ENCODE measurements around the gene TYK2. TPM values are rescaled to one million over a fixed set of nuclear protein-coding genes. Genes with fewer than 3 reads are reported as not detected.

TYK2 gene
- total RNA-seq, 1 donor from 2014 or later = 115 TPM

DNA sequence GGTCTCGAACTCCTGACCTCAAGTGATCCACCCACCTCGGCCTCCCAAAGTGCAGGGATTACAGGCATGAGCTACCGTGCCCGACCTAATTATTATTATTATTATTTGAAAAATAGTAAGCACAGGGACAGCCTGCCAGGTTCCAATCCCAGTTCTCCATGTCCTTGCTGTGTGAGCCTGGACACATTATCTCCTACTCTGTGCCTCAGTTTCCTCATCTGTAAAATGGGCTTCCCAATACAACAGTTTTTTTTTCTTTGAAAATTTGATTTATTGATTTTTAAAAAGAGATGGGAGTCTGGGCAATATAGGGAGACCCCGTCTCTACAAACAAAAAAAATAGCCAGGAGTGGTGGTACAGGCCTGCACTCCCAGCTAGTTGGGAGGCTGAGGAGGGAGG, 74.0 kb downstream of the TYK2 start:
- Histone ChIP-seq H3K27me3 (no peaks in the 10 kb centered on the region), H3K27ac (no peak overlapping the region), H3K4me1 (no peaks in the 10 kb centered on the region), H3K36me3 (no peaks in the 10 kb centered on the region), H3K9me3 (no peaks in the 10 kb centered on the region), H3K4me3 (no peak overlapping the region)
- TF ChIP-seq, protein P1, sequence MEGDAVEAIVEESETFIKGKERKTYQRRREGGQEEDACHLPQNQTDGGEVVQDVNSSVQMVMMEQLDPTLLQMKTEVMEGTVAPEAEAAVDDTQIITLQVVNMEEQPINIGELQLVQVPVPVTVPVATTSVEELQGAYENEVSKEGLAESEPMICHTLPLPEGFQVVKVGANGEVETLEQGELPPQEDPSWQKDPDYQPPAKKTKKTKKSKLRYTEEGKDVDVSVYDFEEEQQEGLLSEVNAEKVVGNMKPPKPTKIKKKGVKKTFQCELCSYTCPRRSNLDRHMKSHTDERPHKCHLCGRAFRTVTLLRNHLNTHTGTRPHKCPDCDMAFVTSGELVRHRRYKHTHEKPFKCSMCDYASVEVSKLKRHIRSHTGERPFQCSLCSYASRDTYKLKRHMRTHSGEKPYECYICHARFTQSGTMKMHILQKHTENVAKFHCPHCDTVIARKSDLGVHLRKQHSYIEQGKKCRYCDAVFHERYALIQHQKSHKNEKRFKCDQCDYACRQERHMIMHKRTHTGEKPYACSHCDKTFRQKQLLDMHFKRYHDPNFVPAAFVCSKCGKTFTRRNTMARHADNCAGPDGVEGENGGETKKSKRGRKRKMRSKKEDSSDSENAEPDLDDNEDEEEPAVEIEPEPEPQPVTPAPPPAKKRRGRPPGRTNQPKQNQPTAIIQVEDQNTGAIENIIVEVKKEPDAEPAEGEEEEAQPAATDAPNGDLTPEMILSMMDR (IDR thresholded peaks at IDR 0.05) = no peak
- TF ChIP-seq POLR2AphosphoS5 (IDR thresholded peaks at IDR 0.05; ENCODE audit: insufficient read depth in 1 of 2, low read depth in 1 of 2) = no peak
- TF ChIP-seq POLR2A (IDR thresholded peaks at IDR 0.05) = no peak
- no peak for DNase-seq (ENCODE audit: extremely low spot score in 2 of 2)
- intact Hi-C loops (cut with DNase I) = no loop called here

- DNase-seq (ENCODE audit: extremely low spot score in 2 of 2) = no peak
- Histone ChIP-seq H3K27me3 (no peaks in the 10 kb centered on the region), H3K4me1 (no peaks in the 10 kb centered on the region), H3K27ac (no peak overlapping the region), H3K36me3 (no peaks in the 10 kb centered on the region), H3K9me3 (no peaks in the 10 kb centered on the region), H3K4me3 (no peak overlapping the region)
- intact Hi-C loops (cut with DNase I) = no loop called here
- TF ChIP-seq POLR2A (IDR thresholded peaks at IDR 0.05) (no peak), POLR2AphosphoS5 (IDR thresholded peaks at IDR 0.05; ENCODE audit: insufficient read depth in 1 of 2, low read depth in 1 of 2) (no peak)
- TF ChIP-seq, protein P1 (IDR thresholded peaks at IDR 0.05) = no peak
These were observed 75.1 kb downstream of the TYK2 start for GRCh38 chr19:10305139-10305806.

MicroRNAs encoded within 50 kb of the gene (microRNA counts, 767-probe panel; counts per million panel counts)
- microRNA hsa-miR-1181 = 238 to 261 counts per million in 2 donors

Small RNAs within 50 kb of the gene (microRNA-seq; reads per million reads assigned to microRNA genes)
- gene MIR1181 (ENCODE audit: borderline number of aligned reads, borderline replicate concordance) = not detected

Small RNAs within 50 kb of the gene (small RNA-seq; reads per million reads assigned to genes)
- gene AC011511.1 = not detected
- not detected for gene AC011511.4

Other genes starting within 250 kb of the TYK2 start
- gene DNMT1, start 185.6 kb downstream of the TYK2 start, total RNA-seq = 36.8 TPM
- 28.2 TPM for gene S1PR2, start 149.2 kb downstream of the TYK2 start, total RNA-seq
- gene MRPL4, start 128.4 kb downstream of the TYK2 start, total RNA-seq = 55.0 TPM
- gene ICAM1, start 109.5 kb downstream of the TYK2 start, total RNA-seq = 22.3 TPM
- gene ICAM4, start 93.6 kb downstream of the TYK2 start, total RNA-seq = not detected
- 2.0 TPM for gene ICAM5, start 90.6 kb downstream of the TYK2 start, total RNA-seq
- gene ZGLP1, start 70.8 kb downstream of the TYK2 start, total RNA-seq = 5.2 TPM
- gene FDX2, start 64.6 kb downstream of the TYK2 start, total RNA-seq = 25.0 TPM
- gene RAVER1, start 47.0 kb downstream of the TYK2 start, total RNA-seq = 25.5 TPM
- gene ICAM3, start 40.9 kb downstream of the TYK2 start, total RNA-seq = 7.9 TPM
- gene CDC37, start 23.0 kb upstream of the TYK2 start, total RNA-seq = 112 TPM
- 16.7 TPM for gene PDE4A, start 40.0 kb upstream of the TYK2 start, total RNA-seq
- 53.5 TPM for gene KEAP1, start 122.8 kb upstream of the TYK2 start, total RNA-seq
- gene S1PR5, start 136.9 kb upstream of the TYK2 start, total RNA-seq = 36.6 TPM
- gene ATG4D, start 163.3 kb upstream of the TYK2 start, total RNA-seq = 18.2 TPM
- 21.6 TPM for gene KRI1, start 185.4 kb upstream of the TYK2 start, total RNA-seq
- 22.8 TPM for gene CDKN2D, start 188.4 kb upstream of the TYK2 start, total RNA-seq
- 29.0 TPM for gene AP1M2, start 206.7 kb upstream of the TYK2 start, total RNA-seq
- 89.4 TPM for gene SLC44A2, start 245.0 kb upstream of the TYK2 start, total RNA-seq